Measurements from ENCODE around the gene SPATS2L.

SPATS2L gene

DNA sequence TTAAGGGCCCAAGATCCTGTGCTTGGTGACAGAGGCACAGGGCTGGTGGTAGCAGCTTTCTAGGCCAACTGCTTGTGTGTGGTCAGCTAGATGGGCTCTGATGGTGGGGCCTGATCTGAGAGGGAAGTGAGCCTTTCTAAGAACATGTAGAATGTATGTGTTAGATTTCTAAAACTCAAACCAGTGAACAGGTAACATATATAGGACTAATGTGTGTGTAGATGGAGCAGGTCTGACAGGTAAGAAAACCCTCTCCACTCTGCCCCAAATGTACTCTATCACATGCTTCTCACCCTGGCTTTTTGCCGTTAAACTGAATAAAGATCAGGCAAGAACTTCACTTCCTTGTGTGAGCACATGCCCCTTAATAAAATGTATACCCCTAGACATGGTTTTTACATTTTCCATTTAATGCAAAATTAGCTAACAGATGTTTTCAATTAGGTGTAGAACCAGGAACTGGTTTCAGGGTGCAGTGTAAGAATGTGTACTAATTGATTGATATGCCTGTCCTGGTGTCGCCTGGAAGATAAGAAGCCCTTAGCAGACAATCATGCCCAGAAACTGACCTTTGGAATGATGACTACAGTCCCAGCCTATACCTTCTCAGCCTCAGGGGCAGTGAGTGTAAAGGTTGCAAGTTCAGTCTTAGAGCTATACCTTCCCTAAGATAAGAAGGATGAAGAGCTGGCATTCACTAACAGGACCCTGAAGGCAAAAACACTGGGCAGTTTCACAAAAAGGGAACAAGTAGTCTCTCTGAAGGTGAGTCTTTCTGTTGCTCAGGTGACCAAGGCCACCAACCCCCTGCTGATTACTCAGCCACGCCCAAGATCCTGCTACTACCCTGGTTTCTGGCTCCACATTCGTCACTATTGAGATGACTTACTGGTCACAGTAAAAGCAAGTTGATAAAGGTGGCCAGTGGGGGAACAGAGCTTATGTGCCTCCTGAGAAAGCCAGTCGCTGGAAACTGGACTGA is 71.2 kb downstream of the SPATS2L start:
- Histone ChIP-seq H3K36me3 (0 out of 22 replicates have a peak, but pooled peaks cover 0 to 5% (median 0%) of the 10 kb centered on the region in 11 experiments), H4K20me1 (peaks cover 0 to 5% (median 0%) of the 10 kb centered on the region in 11 experiments; a peak in 3 of 22 replicates), H3K9me3 (replicated peaks in 1 of 11) (no peaks in the 10 kb centered on the region), H3K27me3 (no peaks in the 10 kb centered on the region), H3K9ac (no peak overlapping the region), H3K4me2 (peak overlapping the region in 2 of 11 experiments; percentile 48 to 50; a peak in 4 of 22 replicates), H3K27ac (no peak overlapping the region), H3K4me3 (no peak overlapping the region), H3K4me1 (peaks cover 22 to 46% (median 38%) of the 10 kb centered on the region in 10 experiments)
- no peak for TF ChIP-seq Cebpa-rat (IDR thresholded peaks at IDR 0.05)

DNA sequence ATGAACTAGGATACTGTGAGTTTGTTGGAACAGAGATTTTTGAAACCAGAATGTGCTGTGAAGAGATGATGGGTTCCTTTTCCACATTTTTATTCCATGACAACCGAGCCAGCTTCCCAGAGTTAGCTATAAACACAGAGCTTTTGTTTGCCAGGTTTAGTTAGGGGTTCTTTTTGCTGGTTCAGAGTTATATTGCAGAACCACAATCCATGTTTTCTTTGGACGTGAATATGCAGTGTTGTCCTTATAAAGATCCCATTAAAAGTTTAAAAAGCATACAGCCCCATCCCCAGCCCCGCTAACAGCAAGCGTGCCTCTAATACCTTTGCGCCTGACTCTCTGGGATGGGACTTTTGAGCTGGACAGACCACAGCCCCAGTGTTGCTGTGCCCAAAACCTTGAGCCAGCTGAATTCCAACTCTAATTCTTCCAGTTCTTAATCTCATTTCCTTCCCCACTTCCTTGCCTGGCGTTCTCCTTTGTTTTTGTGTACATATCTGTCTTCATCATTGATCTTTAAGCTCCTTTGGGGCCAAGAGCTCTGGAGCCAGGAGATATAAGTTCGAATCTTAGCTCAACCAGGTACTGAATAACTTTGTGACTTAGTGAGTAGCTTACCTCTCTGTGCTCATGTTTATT is 72.3 kb downstream of the SPATS2L start:
- Histone ChIP-seq H3K36me3 (0 out of 22 replicates have a peak, but pooled peaks cover 0 to 5% (median 0%) of the 10 kb centered on the region in 11 experiments), H3K4me3 (no peak overlapping the region), H3K9ac (no peak overlapping the region), H3K4me1 (peaks cover 32 to 45% (median 39%) of the 10 kb centered on the region in 10 experiments), H3K27ac (no peak overlapping the region), H3K9me3 (replicated peaks in 1 of 11) (no peaks in the 10 kb centered on the region), H3K4me2 (no peak overlapping the region), H4K20me1 (peaks cover 0 to 5% (median 0%) of the 10 kb centered on the region in 11 experiments; a peak in 3 of 22 replicates), H3K27me3 (no peaks in the 10 kb centered on the region)
- TF ChIP-seq Cebpa-rat (IDR thresholded peaks at IDR 0.05) = no peak

DNA sequence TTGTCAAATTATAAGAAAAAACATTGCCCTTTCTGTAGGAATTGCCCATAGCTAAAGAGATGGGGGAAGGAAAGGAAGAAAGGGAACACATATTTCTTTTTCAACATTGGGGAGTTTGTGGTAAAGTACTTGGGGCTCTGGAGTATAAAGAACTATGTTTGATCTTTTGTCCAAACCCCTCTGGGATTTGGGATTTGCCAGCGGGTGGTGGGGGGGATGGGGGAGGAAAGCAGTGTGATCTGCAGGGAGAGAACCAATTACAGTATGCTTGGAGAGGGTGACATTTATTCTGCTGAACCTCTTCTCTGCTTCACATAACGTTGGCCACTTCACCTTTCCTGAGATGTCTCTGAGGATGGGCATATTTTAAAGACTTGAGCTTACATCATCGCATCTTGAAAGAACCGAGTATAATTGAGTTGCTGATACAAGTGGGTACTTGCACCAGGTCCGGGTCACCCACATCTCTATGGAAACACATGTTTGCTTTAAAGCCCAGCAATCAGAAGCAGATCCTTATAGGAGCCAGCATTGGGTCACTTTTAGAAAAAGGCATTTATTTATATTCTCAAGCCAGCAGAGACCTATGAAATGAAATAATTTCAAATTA is 73.1 kb downstream of the SPATS2L start:
- Histone ChIP-seq H3K27ac (no peak overlapping the region), H3K27me3 (no peaks in the 10 kb centered on the region), H3K9ac (no peak overlapping the region), H3K9me3 (replicated peaks in 1 of 11) (no peaks in the 10 kb centered on the region), H3K36me3 (0 out of 22 replicates have a peak, but pooled peaks cover 0 to 5% (median 0%) of the 10 kb centered on the region in 11 experiments), H3K4me2 (peak overlapping the region in 3 of 11 experiments; percentile 40 to 63 (median 44); a peak in 4 of 22 replicates), H3K4me3 (no peak overlapping the region), H3K4me1 (peaks cover 28 to 46% (median 37%) of the 10 kb centered on the region in 10 experiments), H4K20me1 (peaks cover 0 to 5% (median 0%) of the 10 kb centered on the region in 11 experiments; a peak in 3 of 22 replicates)
- TF ChIP-seq Cebpa-rat (IDR thresholded peaks at IDR 0.05) = no peak

- Histone ChIP-seq H3K9me3 (replicated peaks in 1 of 11) (peaks cover 0 to under 1% (median 0%) of the 10 kb centered on the region in 11 experiments; a peak in 1 of 22 replicates), H3K4me1 (peaks cover 28 to 46% (median 37%) of the 10 kb centered on the region in 10 experiments), H3K27me3 (no peaks in the 10 kb centered on the region), H3K4me3 (no peak overlapping the region), H3K4me2 (peak overlapping the region in 7 of 11 experiments; percentile 5 to 63 (median 40); a peak in 9 of 22 replicates), H3K9ac (no peak overlapping the region), H3K36me3 (0 out of 22 replicates have a peak, but pooled peaks cover 0 to 5% (median 0%) of the 10 kb centered on the region in 11 experiments), H4K20me1 (peaks cover 0 to 5% (median 0%) of the 10 kb centered on the region in 11 experiments; a peak in 3 of 22 replicates), H3K27ac (peak overlapping the region in 1 of 11 experiments; percentile 12; a peak in 1 of 22 replicates)
- no peak for TF ChIP-seq Cebpa-rat (IDR thresholded peaks at IDR 0.05)
Observed at GRCh38 chr2:200380091-200380561, 73.6 kb downstream of the SPATS2L start.

DNA sequence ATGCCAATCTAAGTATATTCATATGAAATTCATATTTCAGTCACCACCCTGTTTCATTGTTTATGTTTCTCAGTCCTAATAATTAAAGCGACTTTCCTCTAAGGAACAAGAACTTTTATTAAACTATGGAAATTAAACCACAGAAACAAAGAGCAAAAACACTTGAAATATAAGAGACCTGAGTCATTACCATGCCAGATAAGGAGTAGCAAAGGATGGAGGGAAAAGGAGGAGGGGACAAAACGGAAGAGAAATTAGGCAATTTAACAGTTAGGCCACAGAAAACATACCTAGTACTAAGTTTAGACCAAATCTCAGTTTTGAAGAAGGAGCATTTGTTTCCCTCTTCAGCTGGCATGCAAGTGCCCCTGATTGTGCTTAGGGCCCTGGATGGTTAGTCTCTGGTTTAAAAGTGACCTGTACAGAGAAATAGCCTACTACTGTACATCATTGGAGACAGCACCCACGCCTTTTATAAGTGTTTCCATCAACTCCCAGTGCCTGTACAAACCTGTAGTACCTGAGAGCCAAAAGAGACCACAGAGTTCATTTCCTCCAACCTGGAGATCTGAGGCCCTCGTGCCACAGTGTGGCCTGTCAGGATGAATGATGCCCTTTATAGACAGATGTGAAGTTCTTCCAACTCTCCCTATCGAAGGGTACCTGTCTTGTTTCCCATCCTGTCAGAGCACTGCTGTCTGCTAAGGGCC is 74.5 kb downstream of the SPATS2L start:
- no peak overlapping the region for H3K4me3 ChIP-seq
- H3K36me3 ChIP-seq = peaks cover 0 to 8% (median 0%) of the 10 kb centered on the region in 11 experiments; a peak in 1 of 22 replicates

GRCh38 chr2:200382874-200383273 is 76.4 kb downstream of the SPATS2L start:
- H3K27me3 ChIP-seq = no peaks in the 10 kb centered on the region
- H3K4me3 ChIP-seq = no peak overlapping the region
- 0 out of 22 replicates have a peak overlapping the region, but pooled peaks of 1 of the 11 experiments have one; percentile 33 for H3K27ac ChIP-seq
- H3K4me2 ChIP-seq = peak overlapping the region in 1 of 11 experiments; percentile 31; a peak in 2 of 22 replicates
- H3K9ac ChIP-seq = no peak overlapping the region
- H4K20me1 ChIP-seq = peaks cover 0 to 5% (median 0%) of the 10 kb centered on the region in 11 experiments; a peak in 2 of 22 replicates
- H3K36me3 ChIP-seq = peaks cover 0 to 11% (median 0%) of the 10 kb centered on the region in 11 experiments; a peak in 1 of 22 replicates
- no peak for TF ChIP-seq Cebpa-rat (IDR thresholded peaks at IDR 0.05)
- peaks cover 0 to 4% (median 0%) of the 10 kb centered on the region in 11 experiments; a peak in 2 of 22 replicates for H3K9me3 ChIP-seq (replicated peaks in 1 of 11)
- peaks cover 14 to 27% (median 22%) of the 10 kb centered on the region in 10 experiments for H3K4me1 ChIP-seq

More for the DNA sequence above, 74.5 kb downstream of the SPATS2L start:
- Histone ChIP-seq H4K20me1 (peaks cover 0 to 5% (median 0%) of the 10 kb centered on the region in 11 experiments; a peak in 3 of 22 replicates), H3K27me3 (no peaks in the 10 kb centered on the region), H3K9me3 (replicated peaks in 1 of 11) (peaks cover 0 to 4% (median 0%) of the 10 kb centered on the region in 11 experiments; a peak in 2 of 22 replicates), H3K9ac (no peak overlapping the region), H3K4me2 (peak overlapping the region; percentile 21 to 72 (median 44); a peak in 21 of 22 replicates), H3K27ac (peak overlapping the region in 2 of 11 experiments; percentile 12 to 27; a peak in 5 of 22 replicates), H3K4me1 (peaks cover 25 to 39% (median 32%) of the 10 kb centered on the region in 10 experiments)
- no peak for TF ChIP-seq Cebpa-rat (IDR thresholded peaks at IDR 0.05)

- TF ChIP-seq Cebpa-rat (IDR thresholded peaks at IDR 0.05) = no peak
- peaks cover 0 to 4% (median 0%) of the 10 kb centered on the region in 11 experiments; a peak in 2 of 22 replicates for H4K20me1 ChIP-seq
- H3K9ac ChIP-seq = no peak overlapping the region
- peak overlapping the region in 9 of 11 experiments; percentile 24 to 54 (median 39); a peak in 15 of 22 replicates for H3K4me2 ChIP-seq
- peaks cover 14 to 27% (median 22%) of the 10 kb centered on the region in 10 experiments for H3K4me1 ChIP-seq
- peaks cover 0 to 4% (median 0%) of the 10 kb centered on the region in 11 experiments; a peak in 2 of 22 replicates for H3K9me3 ChIP-seq (replicated peaks in 1 of 11)
- H3K36me3 ChIP-seq = peaks cover 0 to 11% (median 0%) of the 10 kb centered on the region in 11 experiments; a peak in 2 of 22 replicates
- H3K27me3 ChIP-seq = no peaks in the 10 kb centered on the region
- H3K4me3 ChIP-seq = no peak overlapping the region
- peak overlapping the region in 4 of 11 experiments; percentile 18 to 48 (median 30); a peak in 4 of 22 replicates for H3K27ac ChIP-seq
Observed at GRCh38 chr2:200383380-200384110, 77.1 kb downstream of the SPATS2L start.
